H9 (cell line): ENCODE data around the gene EPB41. TPM values are rescaled to one million over a fixed set of nuclear protein-coding genes. Genes with fewer than 3 reads are reported as not detected.

Experiments used
- DNase-seq: peaks from one replicate; pipeline ENCODE4 v3.0.0-alpha.2; 2017
- H2AFZ ChIP-seq: one replicate; pipeline ENCODE4 v1.6.1; 2013; ENCODE audit warnings: mild to moderate bottlenecking, low read length, control low read depth, moderate library complexity
- H2AK5ac ChIP-seq: 2 replicates; pipeline ENCODE4 v1.6.1; 2013; ENCODE audit warnings: low read length, control low read depth, mixed read lengths; ENCODE audit not compliant: insufficient read length
- H2BK120ac ChIP-seq: one replicate; pipeline ENCODE4 v1.6.1; 2013; ENCODE audit warnings: low read depth, mild to moderate bottlenecking, low read length, control low read depth, inconsistent platforms; ENCODE audit not compliant: poor library complexity, severe bottlenecking
- H2BK12ac ChIP-seq: 2 replicates; pipeline ENCODE4 v1.6.1; 2013; ENCODE audit warnings: low read length, control low read depth, mixed read lengths, low read depth; ENCODE audit not compliant: insufficient read length
- H2BK15ac ChIP-seq: 2 replicates; pipeline ENCODE4 v1.6.1; 2013; ENCODE audit warnings: low read depth, low read length, control low read depth
- H2BK20ac ChIP-seq: one replicate; pipeline ENCODE4 v1.6.1; 2013; ENCODE audit warnings: low read depth, mild to moderate bottlenecking, low read length, control low read depth, inconsistent platforms; ENCODE audit not compliant: poor library complexity, severe bottlenecking
- H2BK5ac ChIP-seq: 2 replicates; pipeline ENCODE4 v1.6.1; 2013; ENCODE audit warnings: low read length, control low read depth, mixed read lengths; ENCODE audit not compliant: insufficient read length
- H3K14ac ChIP-seq: 2 replicates; pipeline ENCODE4 v1.6.1; 2013; ENCODE audit warnings: low read length, control low read depth; ENCODE audit not compliant: insufficient read depth
- H3K18ac ChIP-seq: 2 replicates; pipeline ENCODE4 v1.6.1; 2013; ENCODE audit warnings: low read depth, mild to moderate bottlenecking, mixed read lengths, low read length, control low read depth; ENCODE audit not compliant: insufficient read length
- H3K23ac ChIP-seq: 2 replicates; pipeline ENCODE4 v1.6.1; 2013; ENCODE audit warnings: low read length, control low read depth, mixed read lengths, low read depth; ENCODE audit not compliant: insufficient read length
- H3K23me2 ChIP-seq: 2 replicates; pipeline ENCODE4 v1.6.1; 2013; ENCODE audit warnings: low read depth, mild to moderate bottlenecking, mixed read lengths, low read length, control low read depth; ENCODE audit not compliant: insufficient read length, poor library complexity, severe bottlenecking
- H3K27ac ChIP-seq: 2 replicates; pipeline ENCODE4 v1.5.1; 2013; ENCODE audit warnings: low read length, control low read depth, mixed read lengths, low read depth; ENCODE audit not compliant: insufficient read length
- H3K27me3 ChIP-seq: 2 replicates; pipeline ENCODE4 v1.6.1; 2013; ENCODE audit warnings: low read length, control low read depth, inconsistent platforms; ENCODE audit not compliant: insufficient read depth
- H3K4ac ChIP-seq: 2 replicates; pipeline ENCODE4 v1.6.1; 2013; ENCODE audit warnings: low read depth, mild to moderate bottlenecking, control low read depth, inconsistent platforms, low read length, moderate library complexity
- H3K4me1 ChIP-seq: 2 replicates; pipeline ENCODE4 v1.6.1; 2013; ENCODE audit warnings: low read length, control low read depth, inconsistent platforms; ENCODE audit not compliant: insufficient read depth
- H3K4me2 ChIP-seq: 2 replicates; pipeline ENCODE4 v1.6.1; 2013; ENCODE audit warnings: low read length, control low read depth, mixed read lengths; ENCODE audit not compliant: insufficient read length, insufficient read depth
- H3K56ac ChIP-seq: 2 replicates; pipeline ENCODE4 v1.6.1; 2013; ENCODE audit warnings: low read depth, mild to moderate bottlenecking, mixed read lengths, low read length, control low read depth; ENCODE audit not compliant: insufficient read length
- H3K79me1 ChIP-seq: 2 replicates; pipeline ENCODE4 v1.6.1; 2013; ENCODE audit warnings: low read depth, mild to moderate bottlenecking, moderate library complexity, low read length, control low read depth, inconsistent platforms; ENCODE audit not compliant: insufficient read depth, poor library complexity, severe bottlenecking
- H3K79me2 ChIP-seq: 2 replicates; pipeline ENCODE4 v1.6.1; 2013; ENCODE audit warnings: low read length, control low read depth, inconsistent platforms; ENCODE audit not compliant: insufficient read depth
- H3K9ac ChIP-seq: 2 replicates; pipeline ENCODE4 v1.6.1; 2013; ENCODE audit warnings: low read length, control low read depth, mixed read lengths; ENCODE audit not compliant: insufficient read length; ENCODE audit errors: extremely low read depth
- H3K9me3 ChIP-seq: one replicate; pipeline ENCODE4 v1.6.1; 2013; ENCODE audit warnings: low read depth, low read length, inconsistent platforms; ENCODE audit not compliant: control insufficient read depth
- H3T11ph ChIP-seq: one replicate; pipeline ENCODE4 v1.6.1; 2013; ENCODE audit warnings: mild to moderate bottlenecking, low read length, control low read depth, inconsistent platforms
- H4K20me1 ChIP-seq: one replicate; pipeline ENCODE4 v1.6.1; 2013; ENCODE audit not compliant: control insufficient read depth, insufficient read length, insufficient read depth
- H4K5ac ChIP-seq: 2 replicates; pipeline ENCODE4 v1.6.1; 2013; ENCODE audit warnings: low read depth, mild to moderate bottlenecking, mixed read lengths, low read length, control low read depth; ENCODE audit not compliant: insufficient read length
- H4K8ac ChIP-seq: replicated peaks from 2 replicates; pipeline ENCODE4 v1.6.1; 2013; ENCODE audit warnings: low read length, control low read depth, mixed read lengths, low read depth; ENCODE audit not compliant: insufficient read length
- H4K91ac ChIP-seq: 2 replicates; pipeline ENCODE4 v1.6.1; 2013; ENCODE audit warnings: low read depth, mild to moderate bottlenecking, moderate library complexity, mixed read lengths, low read length, control low read depth; ENCODE audit not compliant: insufficient read length
- H3K27ac Mint-ChIP-seq, 3 experiments: 2 replicates in 2 of 3; 3 replicates in 1 of 3; pipeline ENCODE4 v1.8.0; 2020 to 2021; ENCODE audit warnings: mixed read lengths in 3 of 3, mild to moderate bottlenecking in 1 of 3, moderate library complexity in 1 of 3
- H3K27me3 Mint-ChIP-seq: 2 replicates; pipeline ENCODE4 v1.8.0; 2021; ENCODE audit warnings: low read depth, mild to moderate bottlenecking, moderate library complexity, mixed read lengths
- H3K36me3 Mint-ChIP-seq, 3 experiments: 2 replicates in 2 of 3; 3 replicates in 1 of 3; pipeline ENCODE4 v1.8.0; 2020 to 2021; ENCODE audit warnings: low read depth in 3 of 3, mixed read lengths in 3 of 3; ENCODE audit not compliant: insufficient read depth in 1 of 3
- H3K4me1 Mint-ChIP-seq, 2 experiments: 2 replicates each; pipeline ENCODE4 v1.8.0; 2020; ENCODE audit warnings: mixed read lengths in 2 of 2
- H3K4me3 Mint-ChIP-seq, 2 experiments: 2 replicates in 1 of 2; 3 replicates in 1 of 2; pipeline ENCODE4 v1.8.0; 2020 to 2021; ENCODE audit warnings: mild to moderate bottlenecking in 2 of 2, mixed read lengths in 2 of 2, moderate library complexity in 1 of 2
- H3K9me3 Mint-ChIP-seq, 2 experiments: 2 replicates in 1 of 2; 3 replicates in 1 of 2; pipeline ENCODE4 v1.8.0; 2020; ENCODE audit warnings: mild to moderate bottlenecking in 2 of 2, mixed read lengths in 2 of 2, moderate library complexity in 1 of 2
- CTCF ChIP-seq: fragments of 200-600 bp; sonication (generic); conservative IDR thresholded peaks from 3 replicates; pipeline ENCODE4 v1.8.0; 2021; ENCODE audit warnings: antibody characterized with exemption, mild to moderate bottlenecking
- WGBS: extraction: QIAGEN DNeasy Blood & Tissue Kit; methylation state at CpG from one replicate; pipeline ENCODE4 v1.1.7; 2013; ENCODE audit warnings: missing lambda C conversion rate, low lambda C conversion rate, mixed read lengths; ENCODE audit not compliant: insufficient read length; ENCODE audit errors: extremely low coverage; 5-methylcytosine and 5-hydroxymethylcytosine counted together
- total RNA-seq: library from RNA; stranded (reverse); gene quantifications from 2 replicates; pipeline ENCODE4 v1.2.1, GENCODE V29; 2021

The EPB41 gene
- total RNA-seq, 1 experiment from 2014 or later = 75.4 TPM

- no peak for DNase-seq
- Mint-ChIP-seq H3K27ac (no peak overlapping the region), H3K36me3 (peaks cover 7 to 19% (median 7%) of the 10 kb centered on the region in 3 experiments), H3K9me3 (no peaks in the 10 kb centered on the region), H3K4me3 (peak overlapping the region; percentile 75 to 82), H3K4me1 (peaks cover 9 to 10% of the 10 kb centered on the region in 2 experiments), H3K27me3 (peaks cover 29% of the 10 kb centered on the region)
- H3K23ac ChIP-seq = no peak overlapping the region
- H4K5ac ChIP-seq = no peak overlapping the region
- no peak overlapping the region for H2BK12ac ChIP-seq
- H3K9ac ChIP-seq = peak overlapping the region; percentile 21
- peaks cover 18% of the 10 kb centered on the region for H3K23me2 ChIP-seq
- peaks cover 2% of the 10 kb centered on the region for H4K20me1 ChIP-seq
- no peak for TF ChIP-seq CTCF
- H3K14ac ChIP-seq = peak overlapping the region; percentile 49; the same call in 1 of the 2 replicates
- no peak overlapping the region for H2AK5ac ChIP-seq
- H3K79me2 ChIP-seq = no peaks in the 10 kb centered on the region
- no peak overlapping the region for H2BK20ac ChIP-seq
- peak overlapping the region; percentile 10 for H3K18ac ChIP-seq
- peak overlapping the region; percentile 51 for H3K4me2 ChIP-seq
- H3K56ac ChIP-seq = no peak overlapping the region
- no peak overlapping the region for H2AFZ ChIP-seq
- H3K27me3 ChIP-seq = no peaks in the 10 kb centered on the region; the same call in 1 of the 2 replicates
- H3K9me3 ChIP-seq = no peaks in the 10 kb centered on the region
- H3K79me1 ChIP-seq = no peaks in the 10 kb centered on the region
- H3T11ph ChIP-seq = no peak overlapping the region
- no peak overlapping the region for H3K4ac ChIP-seq
- no peak overlapping the region for H2BK15ac ChIP-seq
- no peak overlapping the region for H2BK120ac ChIP-seq
- no CpG with 5 or more reads among the region's 34 CpGs for whole genome bisulfite sequencing
- H3K27ac ChIP-seq = no peak overlapping the region
- H4K91ac ChIP-seq = no peak overlapping the region
- no peak overlapping the region for H4K8ac ChIP-seq
- H3K4me1 ChIP-seq = peaks cover 2% of the 10 kb centered on the region; the same call in 1 of the 2 replicates
- H2BK5ac ChIP-seq = no peak overlapping the region
These were observed 208.3 kb downstream of the EPB41 start for GRCh38 chr1:29122682-29123052.
